Esophagus (tissue), 2 donors: Measurements from ENCODE around the gene CRAMP1. TPM values are rescaled to one million over a fixed set of nuclear protein-coding genes. Genes with fewer than 3 reads are reported as not detected.

Experiments
- H3K27ac ChIP-seq, 2 donors: one replicate each; pipeline ENCODE4 v1.5.1; 2013; ENCODE audit warnings: low read depth in 2 of 2, mild to moderate bottlenecking in 2 of 2, inconsistent platforms in 1 of 2, low read length in 1 of 2, moderate library complexity in 1 of 2
- H3K27me3 ChIP-seq, 2 donors: one replicate each; pipeline ENCODE4 v1.6.1; 2013; ENCODE audit warnings: low read length in 2 of 2, control low read depth in 1 of 2, mild to moderate bottlenecking in 1 of 2; ENCODE audit not compliant: insufficient read depth in 2 of 2, control insufficient read depth in 1 of 2
- H3K36me3 ChIP-seq, 2 donors: one replicate each; pipeline ENCODE4 v1.6.1; 2013; ENCODE audit warnings: low read length in 1 of 2; ENCODE audit not compliant: control insufficient read depth in 2 of 2, insufficient read depth in 2 of 2
- H3K4me1 ChIP-seq, 2 donors: one replicate each; pipeline ENCODE4 v1.6.1; 2013; ENCODE audit warnings: low read length in 1 of 2; ENCODE audit not compliant: control insufficient read depth in 2 of 2, insufficient read depth in 2 of 2
- H3K4me3 ChIP-seq, 2 donors: one replicate each; pipeline ENCODE4 v1.5.1; 2013; ENCODE audit warnings: low read length in 2 of 2, mild to moderate bottlenecking in 2 of 2, low read depth in 1 of 2, moderate library complexity in 1 of 2
- H3K9me3 ChIP-seq, 2 donors: one replicate each; pipeline ENCODE4 v1.6.1; 2013; ENCODE audit warnings: mild to moderate bottlenecking in 2 of 2, low read depth in 1 of 2, low read length in 1 of 2, moderate library complexity in 1 of 2; ENCODE audit not compliant: control insufficient read depth in 2 of 2, insufficient read depth in 1 of 2
- WGBS, 2 donors: extraction: QIAGEN DNeasy Blood & Tissue Kit; methylation state at CpG; one replicate each; pipeline ENCODE4 v1.1.7; 2013; 5-methylcytosine and 5-hydroxymethylcytosine counted together
- polyA plus RNA-seq, 2 donors: library from polyadenylated mRNA; stranded (reverse); fragments of 200-250 nt; gene quantifications; one replicate each; pipeline ENCODE4 v1.2.3, GENCODE V29; 2013
- donor health status: healthy with polysubstance abuse.
- donor health status: Bipolar disorder and iron deficiency.

CRAMP1 gene
- polyA plus RNA-seq, 2 donors, result 4.8 to 10.5 TPM

GRCh38 chr16:1596516-1596915 is 15.6 kb upstream of the CRAMP1 start:
- Histone ChIP-seq H3K4me1 (no peaks in the 10 kb centered on the region), H3K27me3 (no peaks in the 10 kb centered on the region), H3K4me3 (no peak overlapping the region), H3K36me3 (peaks cover 3 to 7% of the 10 kb centered on the region in 2 donors), H3K27ac (no peak overlapping the region), H3K9me3 (no peaks in the 10 kb centered on the region)
- WGBS, 2 donors, result 88 to 90% methylated on average over 12 of the region's 12 CpGs

- 88 to 89% methylated on average over 13 of the region's 13 CpGs for WGBS, 2 donors
- Histone ChIP-seq H3K27ac (no peak overlapping the region), H3K9me3 (no peaks in the 10 kb centered on the region), H3K4me1 (no peaks in the 10 kb centered on the region), H3K36me3 (peaks cover 3 to 5% of the 10 kb centered on the region in 2 donors), H3K27me3 (no peaks in the 10 kb centered on the region), H3K4me3 (no peak overlapping the region)
Observed at GRCh38 chr16:1597154-1597553, 15.0 kb upstream of the CRAMP1 start.

- Histone ChIP-seq H3K4me1 (peaks cover 0 to 2% of the 10 kb centered on the region in 2 donors), H3K4me3 (no peak overlapping the region), H3K27me3 (no peaks in the 10 kb centered on the region), H3K27ac (no peak overlapping the region), H3K9me3 (no peaks in the 10 kb centered on the region), H3K36me3 (peaks cover 5 to 8% of the 10 kb centered on the region in 2 donors)
- WGBS, 2 donors, result 91 to 92% methylated on average over 7 of the region's 7 CpGs
Observed at GRCh38 chr16:1601031-1601430, 11.1 kb upstream of the CRAMP1 start.

GRCh38 chr16:1601489-1601888 is 10.7 kb upstream of the CRAMP1 start:
- Histone ChIP-seq H3K27ac (no peak overlapping the region), H3K36me3 (peaks cover 7 to 9% of the 10 kb centered on the region in 2 donors)
- WGBS, 2 donors, result 92 to 94% methylated on average over 6 of the region's 6 CpGs

GRCh38 chr16:1602285-1602684 is 9.9 kb upstream of the CRAMP1 start:
- Histone ChIP-seq H3K27ac (no peak overlapping the region), H3K9me3 (no peaks in the 10 kb centered on the region), H3K27me3 (no peaks in the 10 kb centered on the region), H3K4me1 (peaks cover 0 to 2% of the 10 kb centered on the region in 2 donors), H3K4me3 (no peak overlapping the region), H3K36me3 (peaks cover 9 to 11% of the 10 kb centered on the region in 2 donors)
- 93 to 96% methylated on average over 20 of the region's 20 CpGs for WGBS, 2 donors

More at GRCh38 chr16:1601489-1601888, 10.7 kb upstream of the CRAMP1 start:
- no peak overlapping the region for H3K4me3 ChIP-seq
- H3K27me3 ChIP-seq, result no peaks in the 10 kb centered on the region
- no peaks in the 10 kb centered on the region for H3K9me3 ChIP-seq
- peaks cover 0 to 2% of the 10 kb centered on the region in 2 donors for H3K4me1 ChIP-seq

- peaks cover 2 to 6% of the 10 kb centered on the region in 2 donors for H3K4me1 ChIP-seq
- WGBS, 2 donors, result 91 to 92% methylated on average over 10 of the region's 10 CpGs
- no peak overlapping the region for H3K4me3 ChIP-seq
- no peaks in the 10 kb centered on the region for H3K27me3 ChIP-seq
- no peak overlapping the region for H3K27ac ChIP-seq
- no peaks in the 10 kb centered on the region for H3K9me3 ChIP-seq
- peaks cover 4 to 11% of the 10 kb centered on the region in 2 donors for H3K36me3 ChIP-seq
Observed at GRCh38 chr16:1606774-1607173, 5.4 kb upstream of the CRAMP1 start.

- no peak overlapping the region for H3K27ac ChIP-seq
- no peaks in the 10 kb centered on the region for H3K27me3 ChIP-seq
- peaks cover 4 to 11% of the 10 kb centered on the region in 2 donors for H3K36me3 ChIP-seq
- H3K4me3 ChIP-seq, result no peak overlapping the region
- WGBS, 2 donors, result 86 to 88% methylated on average over 6 of the region's 6 CpGs
- no peaks in the 10 kb centered on the region for H3K9me3 ChIP-seq
- H3K4me1 ChIP-seq, result peaks cover 2 to 6% of the 10 kb centered on the region in 2 donors
Observed at GRCh38 chr16:1607971-1608370, 4.2 kb upstream of the CRAMP1 start.

GRCh38 chr16:1610071-1610898 is 1.9 kb upstream of the CRAMP1 start:
- Histone ChIP-seq H3K4me1 (peaks cover 2 to 9% of the 10 kb centered on the region in 2 donors), H3K9me3 (no peaks in the 10 kb centered on the region), H3K27me3 (no peaks in the 10 kb centered on the region), H3K36me3 (peaks cover 4 to 11% of the 10 kb centered on the region in 2 donors), H3K27ac (peak overlapping the region; percentile 92 to 94), H3K4me3 (peak overlapping the region; percentile 60 to 78)
- 1 to 2% methylated on average over 75 to 90 of the region's 90 CpGs for WGBS, 2 donors

- H3K4me1 ChIP-seq, result peaks cover 0 to 9% of the 10 kb centered on the region in 2 donors
- 5% methylated on average over 56 to 60 of the region's 60 CpGs for WGBS, 2 donors
Observed at GRCh38 chr16:1610899-1611632, 1.1 kb upstream of the CRAMP1 start.

More at GRCh38 chr16:1610899-1611632, 1.1 kb upstream of the CRAMP1 start:
- H3K4me3 ChIP-seq, result peak overlapping the region; percentile 60 to 78
- peak overlapping the region; percentile 92 to 94 for H3K27ac ChIP-seq
- H3K36me3 ChIP-seq, result peaks cover under 1 to 5% of the 10 kb centered on the region in 2 donors
- no peaks in the 10 kb centered on the region for H3K9me3 ChIP-seq
- H3K27me3 ChIP-seq, result no peaks in the 10 kb centered on the region
